Measurements from ENCODE around the gene RAPGEF2.
"Not testable (repeated sequence)": the region's sequence is repeated elsewhere in the genome, so short reads cannot be mapped to it uniquely, and the experiment has no call there.

Gene RAPGEF2

GRCh38 chr4:159232465-159233106, 129.7 kb downstream of the RAPGEF2 start:
- in situ Hi-C loops (cut with HindIII; ENCODE audit: low sequenced_read_pairs), result no loop called here

GRCh38 chr4:159235779-159236368, 133.0 kb downstream of the RAPGEF2 start:
- in situ Hi-C loops (cut with HindIII; ENCODE audit: low sequenced_read_pairs), result no loop called here

GRCh38 chr4:159237975-159238374, 135.1 kb downstream of the RAPGEF2 start:
- in situ Hi-C loops (cut with HindIII; ENCODE audit: low sequenced_read_pairs), result no loop called here

- in situ Hi-C loops (cut with HindIII; ENCODE audit: low sequenced_read_pairs), result no loop called here
These were observed 135.8 kb downstream of the RAPGEF2 start for GRCh38 chr4:159238631-159239030.

- in situ Hi-C loops (cut with HindIII; ENCODE audit: low sequenced_read_pairs), result loop anchor here (5.0 kb wide), 1 partner anchor 48 kb away; no protein-coding TSS in a partner anchor
These were observed 136.8 kb downstream of the RAPGEF2 start for GRCh38 chr4:159239629-159240028.

GRCh38 chr4:159240046-159240445, 137.2 kb downstream of the RAPGEF2 start:
- in situ Hi-C loops (cut with HindIII; ENCODE audit: low sequenced_read_pairs), result loop anchor here (5.0 kb wide), 1 partner anchor 47 kb away; no protein-coding TSS in a partner anchor

GRCh38 chr4:159240687-159241086, 137.8 kb downstream of the RAPGEF2 start:
- in situ Hi-C loops (cut with HindIII; ENCODE audit: low sequenced_read_pairs), result loop anchor here (5.0 kb wide), 1 partner anchor 47 kb away; no protein-coding TSS in a partner anchor

- in situ Hi-C loops (cut with HindIII; ENCODE audit: low sequenced_read_pairs), result loop anchor here (5.0 kb wide), 1 partner anchor 45 kb away; no protein-coding TSS in a partner anchor
These were observed 139.5 kb downstream of the RAPGEF2 start for GRCh38 chr4:159242427-159242826.

GRCh38 chr4:159248384-159249178, 145.7 kb downstream of the RAPGEF2 start:
- in situ Hi-C loops (cut with HindIII; ENCODE audit: low sequenced_read_pairs), result no loop called here

- in situ Hi-C loops (cut with HindIII; ENCODE audit: low sequenced_read_pairs), result no loop called here
These were observed 148.0 kb downstream of the RAPGEF2 start for GRCh38 chr4:159250751-159251325.

- in situ Hi-C loops (cut with HindIII; ENCODE audit: low sequenced_read_pairs), result not testable (repeated sequence)
These were observed 148.7 kb downstream of the RAPGEF2 start for GRCh38 chr4:159251580-159251979.

- in situ Hi-C loops (cut with HindIII; ENCODE audit: low sequenced_read_pairs), result no loop called here
These were observed 149.6 kb downstream of the RAPGEF2 start for GRCh38 chr4:159252491-159252890.

- in situ Hi-C loops (cut with HindIII; ENCODE audit: low sequenced_read_pairs), result no loop called here
These were observed 153.2 kb downstream of the RAPGEF2 start for GRCh38 chr4:159256037-159256436.

GRCh38 chr4:159258889-159259560, 156.1 kb downstream of the RAPGEF2 start:
- in situ Hi-C loops (cut with HindIII; ENCODE audit: low sequenced_read_pairs), result no loop called here

GRCh38 chr4:159264057-159264456, 161.2 kb downstream of the RAPGEF2 start:
- in situ Hi-C loops (cut with HindIII; ENCODE audit: low sequenced_read_pairs), result no loop called here

- in situ Hi-C loops (cut with HindIII; ENCODE audit: low sequenced_read_pairs), result no loop called here
These were observed 164.3 kb downstream of the RAPGEF2 start for GRCh38 chr4:159266981-159267868.

GRCh38 chr4:159267869-159268285, 165.0 kb downstream of the RAPGEF2 start:
- in situ Hi-C loops (cut with HindIII; ENCODE audit: low sequenced_read_pairs), result no loop called here

GRCh38 chr4:159268607-159269006, 165.7 kb downstream of the RAPGEF2 start:
- in situ Hi-C loops (cut with HindIII; ENCODE audit: low sequenced_read_pairs), result no loop called here

- in situ Hi-C loops (cut with HindIII; ENCODE audit: low sequenced_read_pairs), result no loop called here
These were observed 166.2 kb downstream of the RAPGEF2 start for GRCh38 chr4:159269116-159269515.

GRCh38 chr4:159269956-159270355, 167.1 kb downstream of the RAPGEF2 start:
- in situ Hi-C loops (cut with HindIII; ENCODE audit: low sequenced_read_pairs), result no loop called here
